Right kidney (tissue), 1 donor: Measurements from ENCODE around the gene ANTXR1.

Source experiments
- DNase-seq: peaks from one replicate; pipeline ENCODE4 v3.0.0-alpha.2; 2016

Gene ANTXR1

DNA sequence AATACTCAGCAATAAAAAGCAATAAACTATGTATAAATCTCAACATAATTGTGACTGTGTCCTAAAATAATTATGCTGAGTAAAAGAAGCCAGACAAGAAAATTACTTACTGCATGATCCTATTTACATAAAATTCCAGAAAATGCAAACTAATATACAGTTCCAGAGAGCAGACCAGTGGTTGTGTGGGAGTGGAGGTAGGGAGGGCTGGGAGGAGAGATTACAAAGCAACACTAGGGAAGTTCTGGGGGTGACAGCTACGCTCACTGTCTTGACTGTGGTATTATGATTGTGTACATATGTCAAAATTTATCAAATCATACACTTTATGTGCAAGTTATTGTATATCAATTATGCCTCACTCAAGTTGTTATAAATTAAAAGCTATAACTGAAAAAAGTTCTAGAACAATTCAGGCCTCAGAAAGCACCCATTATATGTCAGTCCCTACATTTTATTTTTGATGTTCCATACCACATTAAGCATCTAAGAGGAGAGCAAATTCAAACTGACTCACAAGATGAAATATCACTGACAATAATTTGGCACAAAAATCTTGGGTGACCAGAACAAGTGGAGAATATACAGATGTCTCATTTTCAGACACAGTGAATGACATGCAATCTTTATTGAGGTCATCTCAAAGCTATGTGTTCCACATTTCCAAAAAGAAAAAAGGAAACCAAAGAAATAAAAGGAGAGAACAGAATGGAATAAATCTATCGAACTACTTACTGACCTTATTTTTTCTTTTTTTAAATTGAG is 85.1 kb downstream of the ANTXR1 start:
- no peak for DNase-seq

DNA sequence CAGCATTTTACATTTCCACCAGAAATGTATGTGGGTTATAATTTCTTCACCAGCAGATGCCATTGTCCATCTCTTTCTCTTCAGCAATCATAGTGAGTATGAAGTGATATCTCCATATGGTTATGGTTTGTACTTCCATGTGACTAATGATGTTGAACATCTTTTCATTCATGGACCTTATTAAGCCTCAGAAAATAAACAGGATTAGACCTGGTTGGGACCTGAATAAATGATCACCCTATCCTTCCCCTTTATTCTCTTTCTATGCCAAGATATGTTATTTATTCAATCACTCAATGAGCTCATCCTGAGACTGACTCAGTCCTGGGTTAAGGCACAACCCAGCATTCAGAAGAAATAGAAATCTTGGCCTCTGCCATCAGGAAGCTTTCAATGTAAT is 86.6 kb downstream of the ANTXR1 start:
- no peak for DNase-seq

DNA sequence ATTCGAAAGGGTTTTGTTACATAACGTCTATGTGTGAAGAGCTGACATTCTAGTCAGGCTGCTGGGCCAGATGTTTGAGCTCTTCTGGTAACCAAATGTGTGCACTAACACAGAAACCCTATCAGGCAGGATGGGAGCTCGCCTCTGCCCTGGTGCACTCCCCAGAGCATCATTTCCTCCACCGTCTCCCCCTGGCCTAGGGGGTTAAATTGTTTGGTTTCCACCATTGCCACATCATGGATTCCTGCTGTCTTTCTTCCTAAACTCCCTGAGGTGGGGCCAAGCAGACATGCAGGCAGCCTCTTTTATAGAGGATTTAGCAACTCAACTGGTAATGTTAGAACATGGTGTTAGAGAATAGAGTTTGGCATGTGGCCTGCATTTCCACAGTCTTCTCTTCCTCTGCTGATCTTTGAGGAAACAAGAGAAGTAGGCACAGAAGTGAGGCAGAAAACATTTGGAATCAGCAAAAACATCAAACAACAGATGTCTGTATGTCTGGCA is 87.3 kb downstream of the ANTXR1 start:
- no peak for DNase-seq

DNA sequence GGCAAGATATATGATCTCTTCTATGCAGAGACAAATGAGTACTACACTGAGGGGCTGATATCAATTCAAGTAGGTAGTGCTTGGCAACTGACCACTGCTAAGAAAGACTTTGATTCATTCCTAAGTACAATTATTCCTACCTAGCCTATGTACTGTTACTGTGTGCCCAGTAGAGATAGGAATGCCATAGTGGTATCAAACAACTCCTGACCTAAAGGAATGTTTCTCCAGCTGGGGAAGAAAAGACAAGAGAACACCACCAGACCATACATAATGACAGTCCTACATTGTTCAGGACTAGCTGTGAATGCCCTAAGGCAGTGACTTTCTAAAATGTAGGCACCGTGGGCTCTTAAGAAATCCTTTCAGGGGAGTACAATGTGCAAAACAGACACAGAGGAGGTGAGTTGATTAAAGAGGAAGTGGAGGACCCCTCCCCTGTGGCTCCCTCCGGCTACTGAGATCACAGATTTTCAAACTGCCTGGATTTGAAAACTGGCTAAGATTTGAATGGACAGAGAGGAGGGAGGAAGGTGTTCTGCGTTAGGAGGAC is 89.1 kb downstream of the ANTXR1 start:
- no peak for DNase-seq

DNA sequence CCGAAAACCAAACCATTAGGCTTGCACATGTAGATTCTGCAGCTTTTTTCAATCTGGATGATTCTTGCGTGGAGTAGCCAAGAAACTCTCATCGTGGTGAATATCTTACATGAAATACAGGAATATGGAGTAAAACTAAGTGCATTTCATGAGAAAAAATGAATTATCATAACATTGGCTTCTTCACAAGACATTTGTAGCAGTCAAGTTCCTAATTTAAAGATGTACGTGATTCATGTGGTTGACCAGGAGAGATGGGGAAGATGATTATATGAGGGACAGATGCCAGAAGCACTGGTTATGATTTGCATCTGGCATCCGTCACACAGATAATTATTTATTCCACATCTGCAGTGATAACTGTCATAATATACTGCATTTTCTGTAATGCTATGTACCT is 90.4 kb downstream of the ANTXR1 start:
- no peak for DNase-seq

DNA sequence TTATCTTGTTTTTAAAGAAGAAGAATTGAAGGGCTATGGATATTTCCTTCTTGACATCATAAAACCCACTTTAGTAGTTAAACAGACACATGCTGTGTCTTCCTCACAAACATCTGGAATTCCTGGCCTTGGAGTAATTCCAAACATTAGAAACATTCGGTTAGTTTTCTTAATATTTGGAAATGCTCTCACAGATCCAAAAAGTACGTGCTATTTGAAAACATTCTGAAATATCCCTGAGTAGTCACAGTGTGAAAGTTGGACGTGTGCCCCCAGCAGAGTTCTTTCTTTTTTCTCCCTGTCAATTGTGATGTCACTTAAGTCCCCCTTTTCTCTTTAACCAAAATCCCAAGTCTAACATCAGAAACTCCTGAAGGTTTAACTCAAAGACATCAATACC is 91.3 kb downstream of the ANTXR1 start:
- DNase-seq, result no peak

DNA sequence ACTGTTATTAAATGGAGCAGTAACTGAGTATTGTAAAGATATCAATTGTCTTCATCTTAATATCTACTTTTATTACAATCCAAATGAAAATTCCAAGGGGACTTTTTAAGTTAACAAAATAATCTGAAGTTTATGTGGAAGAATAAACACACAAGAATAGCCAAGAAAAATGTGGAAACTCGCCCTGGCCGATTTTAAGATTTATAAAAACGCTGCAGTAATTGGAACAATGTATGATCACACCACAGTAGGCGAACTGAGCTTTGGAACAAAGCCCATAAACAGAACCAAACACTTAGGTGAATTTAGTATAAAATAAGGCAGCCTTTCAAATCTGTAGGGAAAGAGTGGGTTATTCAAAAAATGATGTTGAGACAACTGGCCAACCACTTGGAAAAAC is 96.3 kb downstream of the ANTXR1 start:
- DNase-seq, result no peak

DNA sequence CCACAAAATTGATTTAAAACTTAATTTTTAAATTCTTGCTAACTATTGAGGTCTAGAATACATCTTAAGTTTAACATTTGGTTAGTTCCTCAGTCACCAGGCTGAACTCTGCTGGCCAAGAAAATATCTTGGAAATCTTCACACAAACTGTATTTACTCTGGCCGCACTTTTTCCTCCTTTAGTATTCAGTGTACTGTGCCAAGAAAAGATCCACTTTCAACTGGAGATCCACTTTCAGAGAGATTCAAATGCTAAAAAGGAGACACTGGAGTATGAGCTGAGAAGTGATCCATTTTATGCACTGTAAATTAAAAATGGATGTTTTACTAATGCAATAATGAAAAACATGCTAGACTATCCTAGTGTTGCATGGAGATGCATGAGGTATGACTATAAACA is 98.1 kb downstream of the ANTXR1 start:
- DNase-seq, result no peak

DNA sequence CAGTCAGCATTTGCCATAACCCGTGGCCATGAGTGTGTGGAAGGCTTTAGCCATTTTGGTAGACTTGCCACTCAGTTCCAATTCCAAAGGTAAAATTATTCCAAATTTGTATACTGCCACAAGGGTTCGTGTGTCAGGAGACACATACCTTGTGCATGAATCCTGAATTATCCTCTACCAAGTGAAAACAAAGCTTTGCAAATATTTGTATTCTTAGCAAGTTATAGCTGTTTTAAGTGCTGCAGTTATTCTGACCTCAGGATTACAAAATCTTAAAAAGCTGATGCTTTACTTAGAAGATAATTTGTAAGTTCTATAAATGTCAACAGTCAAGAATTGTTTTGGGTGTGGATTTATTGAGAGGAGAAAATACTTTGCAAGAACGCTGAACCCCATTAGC is 100.6 kb downstream of the ANTXR1 start:
- DNase-seq, result no peak

DNA sequence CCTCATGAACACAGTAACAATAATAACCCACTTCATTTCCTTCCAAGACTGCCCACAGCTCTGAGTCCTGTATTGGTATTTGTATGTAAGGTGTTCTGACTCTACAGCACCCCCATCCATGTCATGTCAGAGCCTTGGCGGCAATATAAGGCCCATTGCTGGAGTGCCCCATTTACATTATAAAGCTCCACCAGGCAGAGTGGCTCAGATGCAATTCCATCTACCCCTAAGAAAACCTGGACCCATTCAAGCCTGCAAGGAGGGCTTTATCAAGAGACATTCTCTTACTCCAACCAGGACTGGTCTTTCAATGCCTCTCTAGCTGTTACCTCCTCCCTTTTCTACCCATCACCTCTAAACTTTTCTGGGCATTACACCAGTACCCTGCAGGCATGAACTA is 101.6 kb downstream of the ANTXR1 start:
- DNase-seq, result no peak

DNA sequence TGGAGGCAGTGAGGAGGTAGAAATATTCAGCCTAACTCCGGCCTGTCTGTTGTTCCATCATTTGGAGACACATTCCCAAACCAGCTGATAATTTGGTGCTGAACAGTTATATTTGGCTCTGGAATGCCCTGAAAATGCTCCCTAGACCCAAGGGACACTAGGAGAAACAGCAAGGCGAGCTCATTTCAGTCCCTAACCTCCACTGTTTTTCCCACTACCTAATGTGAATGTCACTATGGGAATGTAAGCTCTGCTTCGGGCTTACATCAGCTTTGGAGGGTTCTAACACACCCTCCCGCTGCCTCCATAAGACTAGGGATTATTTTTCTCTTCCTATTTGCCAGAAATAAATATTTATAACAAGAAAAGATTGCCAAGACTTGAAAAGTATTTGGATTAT is 103.5 kb downstream of the ANTXR1 start:
- no peak for DNase-seq

DNA sequence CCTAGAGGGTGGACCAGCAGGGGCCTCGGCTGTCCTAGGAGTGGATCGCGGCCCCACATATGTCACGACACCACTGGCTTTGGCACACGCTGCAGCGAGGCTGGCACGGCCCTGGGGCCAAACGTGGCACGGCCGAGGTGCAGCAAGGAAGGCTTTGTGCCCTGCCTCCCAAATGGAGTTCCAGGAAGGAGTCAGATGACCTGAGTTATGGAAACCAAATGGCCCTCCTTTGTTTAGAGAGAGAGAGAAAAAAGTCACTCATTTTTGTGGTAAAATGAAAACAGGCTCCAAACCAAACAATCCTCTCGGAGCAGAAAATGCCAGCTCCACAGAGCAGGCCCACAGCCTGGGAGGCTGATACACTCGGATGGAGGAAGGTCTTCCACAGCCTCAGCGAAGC is 105.6 kb downstream of the ANTXR1 start:
- DNase-seq, result no peak

DNA sequence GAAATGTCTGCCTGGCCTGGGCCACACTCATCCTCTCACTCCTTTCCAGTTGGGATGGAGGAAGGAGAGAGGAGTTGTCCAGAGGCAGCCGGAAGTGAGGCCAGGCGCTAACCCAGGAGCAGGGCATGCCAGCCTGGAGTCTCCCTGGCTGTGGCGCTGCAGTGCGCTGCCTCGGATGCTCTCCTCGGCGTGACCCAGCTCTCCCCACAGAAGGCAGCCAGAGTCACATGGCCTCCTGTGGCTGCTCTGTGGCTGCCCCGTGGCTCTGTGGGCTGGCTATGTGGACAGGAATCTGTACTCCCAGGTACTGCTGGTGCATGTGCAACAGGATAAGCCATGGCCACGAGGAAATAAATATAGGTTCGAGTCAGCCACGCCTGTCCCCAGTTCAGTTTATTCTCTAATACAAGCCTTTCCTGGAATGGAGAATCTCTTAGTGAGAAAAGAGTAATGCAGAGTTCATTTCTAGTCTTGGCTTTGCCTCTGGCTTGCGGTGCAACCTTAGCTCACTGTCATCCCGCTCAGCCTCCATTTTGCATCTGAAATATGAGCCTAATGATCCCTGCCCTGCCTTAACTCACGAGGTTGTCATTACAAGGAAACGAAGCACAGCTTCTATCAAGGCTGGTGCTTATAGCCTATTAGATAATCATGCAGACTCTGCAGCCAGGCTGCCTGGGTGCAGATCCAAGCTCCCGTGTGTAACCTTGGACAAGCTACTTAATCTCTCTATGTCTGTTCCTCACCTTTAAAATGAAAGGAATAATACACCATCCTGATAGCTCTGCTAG is 106.3 kb downstream of the ANTXR1 start:
- no peak for DNase-seq

DNA sequence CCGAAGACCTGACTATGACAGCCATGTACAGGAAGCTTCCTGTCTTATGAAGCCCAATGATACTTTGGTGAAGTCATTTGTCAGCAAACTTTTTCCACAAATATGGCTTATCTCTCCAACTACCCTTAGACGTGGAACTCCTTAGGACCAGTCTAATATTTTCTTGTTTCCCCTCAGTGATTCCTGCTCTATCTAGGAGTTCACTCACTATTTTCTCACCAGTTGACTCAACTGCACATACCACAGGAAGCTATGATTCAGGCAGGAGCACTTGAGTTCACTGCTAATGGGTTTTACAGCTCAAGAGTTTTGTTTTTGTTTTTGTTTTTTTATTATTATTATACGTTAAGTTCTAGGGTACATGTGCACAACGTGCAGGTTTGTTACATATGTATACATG is 109.3 kb downstream of the ANTXR1 start:
- no peak for DNase-seq

DNA sequence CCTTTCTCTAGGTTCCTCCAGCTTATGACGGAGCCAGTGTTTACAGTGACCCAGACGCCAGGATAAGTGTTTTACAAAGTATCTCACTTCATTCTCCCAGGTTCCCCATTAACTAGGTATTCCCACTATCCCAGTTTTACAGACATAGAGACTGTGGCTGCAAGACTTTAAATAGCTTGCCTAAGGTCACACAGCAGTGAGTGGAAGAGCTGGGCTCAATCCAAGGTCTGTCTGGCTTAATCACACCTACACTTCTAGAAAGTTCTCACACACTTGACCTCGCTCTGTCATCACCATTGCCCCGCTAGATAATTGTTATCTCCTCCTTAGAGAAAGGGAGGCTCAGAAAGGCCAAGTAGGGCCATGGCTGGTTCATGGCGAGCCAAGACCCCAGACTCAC is 110.2 kb downstream of the ANTXR1 start:
- DNase-seq, result no peak

DNA sequence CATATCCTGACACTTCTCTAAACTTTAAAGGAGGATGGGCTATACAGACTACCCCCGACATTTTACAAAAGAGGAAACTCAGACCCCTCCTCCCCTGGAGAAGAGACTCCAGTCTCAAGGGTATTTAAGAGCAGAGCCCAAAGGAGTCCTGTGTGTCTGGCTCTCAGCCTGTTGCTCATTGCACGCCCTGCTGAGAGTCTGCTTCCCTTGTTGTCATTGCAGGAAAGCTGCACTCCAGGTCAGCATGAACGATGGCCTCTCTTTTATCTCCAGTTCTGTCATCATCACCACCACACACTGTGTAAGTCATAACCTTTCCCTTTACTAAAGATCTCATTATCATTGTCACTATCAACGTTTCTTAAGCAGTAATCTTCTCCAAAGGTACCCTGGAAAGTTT is 111.4 kb downstream of the ANTXR1 start:
- DNase-seq, result no peak

DNA sequence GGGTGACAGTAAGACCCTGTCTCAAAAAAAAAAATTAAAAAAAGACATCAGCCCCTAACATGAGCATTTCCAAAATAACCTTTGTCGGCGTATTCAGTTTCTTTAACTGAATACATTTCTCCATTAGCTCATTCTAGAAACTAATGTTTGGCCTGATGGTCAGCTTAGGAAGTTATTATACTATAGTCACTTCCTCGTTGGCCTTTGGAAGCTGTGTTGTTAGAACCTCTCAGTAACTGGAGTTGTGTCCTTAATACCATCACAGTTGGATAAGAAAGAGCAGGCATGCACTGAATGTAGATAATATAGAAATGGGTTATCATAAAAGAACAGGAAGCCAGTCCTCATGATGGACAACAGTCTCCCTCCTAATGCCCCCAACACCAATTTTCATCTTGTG is 112.8 kb downstream of the ANTXR1 start:
- DNase-seq, result no peak

DNA sequence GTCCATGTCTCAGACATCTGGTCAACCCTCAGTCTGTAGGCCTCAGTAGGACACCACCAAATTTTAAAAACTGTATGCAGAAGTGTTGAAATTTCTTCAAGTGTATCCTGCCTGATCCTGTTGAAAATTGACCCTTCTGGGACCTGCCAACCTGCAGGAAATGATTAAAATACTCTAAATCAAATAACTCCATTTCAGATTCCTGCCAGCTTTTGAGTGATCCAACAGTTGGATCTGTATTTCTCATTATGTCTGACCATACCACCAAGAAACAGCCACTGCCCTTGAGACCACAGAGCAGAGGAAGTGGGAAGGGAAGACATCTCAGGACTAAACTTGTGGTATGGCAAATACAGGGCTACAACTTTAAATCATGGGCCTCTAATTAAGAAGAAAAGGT is 113.4 kb downstream of the ANTXR1 start:
- no peak for DNase-seq

DNA sequence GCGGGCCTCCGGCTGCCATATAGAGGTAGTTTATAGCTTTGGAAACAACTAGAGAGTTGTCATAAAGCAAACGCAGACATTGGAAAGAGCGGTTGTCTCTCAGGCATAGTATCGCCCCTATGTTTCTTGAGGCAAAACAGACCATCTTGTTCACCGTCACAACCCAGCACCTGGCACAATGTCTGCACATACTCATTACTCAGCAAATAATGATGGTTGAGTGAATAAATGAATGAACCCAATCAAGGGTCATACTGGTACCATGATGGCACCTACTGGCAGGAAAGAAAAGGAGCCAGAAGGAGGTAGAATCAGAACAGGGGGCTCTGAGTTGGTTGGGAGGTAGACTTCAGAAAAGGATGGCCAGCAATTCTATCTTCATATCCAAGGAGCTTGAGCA is 118.5 kb downstream of the ANTXR1 start:
- no peak for DNase-seq

DNA sequence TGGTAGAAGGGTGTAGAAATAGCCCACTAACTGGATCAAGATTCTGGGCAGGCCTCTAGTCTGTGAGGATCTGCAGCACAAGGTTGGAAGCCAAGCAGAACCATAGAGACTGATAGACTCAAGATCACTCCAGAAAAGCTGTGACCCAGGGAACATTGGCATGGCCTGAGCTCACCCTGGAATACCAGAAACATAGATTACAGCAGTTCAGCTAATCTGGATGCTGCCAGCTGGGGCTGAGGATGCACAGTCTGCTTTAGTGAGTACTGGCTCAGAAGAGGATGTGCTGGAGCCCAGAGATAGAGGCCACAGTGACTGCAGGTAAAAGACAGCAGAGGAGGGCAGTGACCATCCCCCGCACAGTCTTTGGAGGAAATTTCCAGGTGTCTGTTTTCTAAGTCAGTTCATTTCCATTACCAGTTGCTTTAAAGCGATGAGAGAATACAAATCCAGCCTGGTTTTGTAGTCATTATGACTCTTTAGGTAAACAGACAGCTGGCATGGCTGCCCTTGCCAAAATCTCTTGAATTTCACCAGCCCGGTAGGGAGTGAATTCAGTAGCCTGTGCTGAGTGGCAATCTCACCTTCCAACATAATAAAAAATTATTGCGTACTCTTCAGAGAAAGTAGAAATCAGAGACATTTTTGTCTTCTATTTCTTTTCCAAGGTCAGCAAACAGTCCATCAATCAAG is 119.2 kb downstream of the ANTXR1 start:
- no peak for DNase-seq

DNA sequence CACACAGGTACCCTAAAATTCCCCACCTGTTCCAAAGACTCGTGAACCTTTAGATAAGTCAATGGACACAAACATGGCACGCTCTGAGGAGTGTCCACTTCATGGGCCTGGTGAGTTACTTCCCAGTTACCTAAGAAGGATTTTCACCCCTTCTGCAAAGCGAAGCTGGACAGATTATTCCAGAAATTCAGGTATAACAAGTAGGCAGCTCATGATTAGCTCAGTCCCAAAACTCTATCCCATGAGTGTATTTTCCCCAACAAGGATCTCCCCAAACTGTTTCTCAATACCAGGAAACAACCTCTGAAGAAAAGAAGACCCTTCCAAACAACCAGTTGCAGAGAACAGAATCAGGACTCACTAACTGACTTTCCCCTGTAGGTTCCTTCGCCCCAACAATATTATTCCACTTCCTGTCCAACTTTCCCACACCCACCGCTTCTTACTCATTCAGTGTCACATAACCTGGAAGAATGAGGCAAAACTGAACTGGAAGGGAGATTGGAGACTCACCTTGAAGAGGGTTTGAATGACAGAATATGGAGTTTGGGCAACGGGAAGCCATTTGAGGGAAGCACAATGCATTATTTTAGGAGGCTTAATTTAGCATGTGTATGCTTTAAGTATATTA is 120.1 kb downstream of the ANTXR1 start:
- DNase-seq, result no peak

DNA sequence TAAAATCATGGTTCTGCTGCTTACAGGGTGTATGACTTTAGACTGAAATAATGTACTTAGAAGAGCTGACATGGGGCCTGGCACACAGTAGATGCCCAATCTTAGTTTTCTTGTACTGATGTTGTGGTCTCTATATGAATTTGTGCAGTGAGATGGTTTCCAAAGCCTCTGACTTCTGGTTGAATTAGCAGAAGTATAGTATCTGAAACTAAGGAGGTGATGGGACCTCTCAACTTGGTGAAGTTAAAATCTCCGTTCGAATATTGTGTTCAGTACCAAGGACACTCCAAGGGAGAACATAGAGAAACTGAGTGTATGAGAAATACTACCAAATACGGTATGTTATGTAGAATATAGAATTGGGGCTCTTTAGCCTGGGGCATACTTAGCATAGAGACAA is 120.9 kb downstream of the ANTXR1 start:
- DNase-seq, result no peak
